DOHH2 (cell line): ENCODE measurements around the gene LHX6.

Experiments
- EZH2phosphoT487 ChIP-seq: fragments of 200-600 bp; sonication (generic); IDR thresholded peaks from 2 replicates; pipeline ENCODE4 v1.6.1; 2017; ENCODE audit warnings: borderline replicate concordance, mild to moderate bottlenecking, antibody characterized with exemption, low read length, moderate library complexity, mixed read lengths
- TF ChIP-seq, protein P1 (sequence below): fragments of 200-600 bp; sonication (generic); IDR thresholded peaks from one replicate; pipeline ENCODE4 v1.5.1; 2014; ENCODE audit warnings: antibody characterized with exemption, mild to moderate bottlenecking, low read depth, low read length; ENCODE audit not compliant: poor library complexity, severe bottlenecking

DNA sequence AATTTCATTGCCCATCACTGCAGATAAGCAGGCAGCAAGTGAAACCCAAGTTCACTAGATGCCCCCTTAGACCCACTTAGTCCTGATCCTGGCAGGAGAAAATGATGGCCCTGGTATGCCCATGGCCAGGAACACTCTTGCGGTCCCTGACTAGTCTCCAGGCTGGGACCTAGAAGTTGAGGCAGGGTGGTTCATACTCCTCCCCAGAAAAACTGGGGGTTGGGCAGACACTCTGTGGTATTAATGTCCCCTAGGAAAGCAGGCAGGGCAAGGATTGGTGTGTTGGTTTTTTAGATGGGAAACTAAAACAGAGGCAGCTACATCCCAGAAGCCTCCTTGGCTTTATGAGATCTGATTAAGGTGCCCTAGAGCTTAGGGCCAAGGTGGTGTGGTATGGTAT is 13.1 kb downstream of the LHX6 start:
- TF ChIP-seq EZH2phosphoT487, result no peak
- TF ChIP-seq, protein P1, sequence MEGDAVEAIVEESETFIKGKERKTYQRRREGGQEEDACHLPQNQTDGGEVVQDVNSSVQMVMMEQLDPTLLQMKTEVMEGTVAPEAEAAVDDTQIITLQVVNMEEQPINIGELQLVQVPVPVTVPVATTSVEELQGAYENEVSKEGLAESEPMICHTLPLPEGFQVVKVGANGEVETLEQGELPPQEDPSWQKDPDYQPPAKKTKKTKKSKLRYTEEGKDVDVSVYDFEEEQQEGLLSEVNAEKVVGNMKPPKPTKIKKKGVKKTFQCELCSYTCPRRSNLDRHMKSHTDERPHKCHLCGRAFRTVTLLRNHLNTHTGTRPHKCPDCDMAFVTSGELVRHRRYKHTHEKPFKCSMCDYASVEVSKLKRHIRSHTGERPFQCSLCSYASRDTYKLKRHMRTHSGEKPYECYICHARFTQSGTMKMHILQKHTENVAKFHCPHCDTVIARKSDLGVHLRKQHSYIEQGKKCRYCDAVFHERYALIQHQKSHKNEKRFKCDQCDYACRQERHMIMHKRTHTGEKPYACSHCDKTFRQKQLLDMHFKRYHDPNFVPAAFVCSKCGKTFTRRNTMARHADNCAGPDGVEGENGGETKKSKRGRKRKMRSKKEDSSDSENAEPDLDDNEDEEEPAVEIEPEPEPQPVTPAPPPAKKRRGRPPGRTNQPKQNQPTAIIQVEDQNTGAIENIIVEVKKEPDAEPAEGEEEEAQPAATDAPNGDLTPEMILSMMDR, result no peak
